ENCODE data around the gene ABCA4. TPM values are rescaled to one million over a fixed set of nuclear protein-coding genes. Genes with fewer than 3 reads are reported as not detected.

Gene ABCA4
- total RNA-seq, 2 donors from 2014 or later = 0.33 to 0.42 TPM

DNA sequence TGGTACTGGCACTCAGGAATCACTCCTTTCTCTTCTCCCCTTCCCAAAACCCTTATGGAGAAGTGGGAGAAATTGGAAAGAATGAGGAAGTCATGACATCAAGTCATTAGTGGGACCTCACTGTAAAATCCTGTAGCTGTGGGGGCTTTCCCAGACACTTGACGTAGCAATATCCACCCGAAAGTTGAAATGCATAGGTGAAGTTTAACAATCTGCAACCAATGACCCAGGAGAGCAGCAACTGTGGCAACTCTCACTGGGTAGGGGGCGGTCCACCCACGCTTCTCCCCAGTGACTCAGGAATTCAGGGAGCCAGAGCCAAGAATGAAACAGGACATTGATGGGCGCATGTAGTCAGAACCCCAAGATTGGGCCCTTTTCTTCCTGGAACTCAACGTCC lies 27.0 kb downstream of the ABCA4 start:
- DNase-seq (ENCODE audit: low spot score) = no peak
- intact Hi-C loops (cut with DNase I) = no loop called here

DNA sequence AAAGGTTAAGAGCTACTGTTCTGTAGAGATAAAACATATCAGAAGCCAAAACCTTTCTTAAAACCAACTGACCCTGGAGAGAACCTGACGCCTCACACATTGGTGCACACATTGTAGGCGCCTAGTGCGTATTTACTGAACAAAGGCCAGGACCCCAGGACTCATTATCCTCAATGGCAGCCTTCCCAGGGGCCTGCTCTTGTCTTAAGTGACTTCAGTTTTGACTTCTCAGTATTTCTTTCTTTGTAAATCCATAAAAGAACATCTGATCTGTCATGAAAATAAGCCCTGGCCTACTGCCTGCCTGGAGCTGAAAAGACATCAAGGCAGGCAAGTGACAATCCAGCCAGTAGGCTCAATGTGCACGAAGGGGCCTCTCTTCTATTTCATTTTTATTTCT lies 27.6 kb downstream of the ABCA4 start:
- no peak for DNase-seq (ENCODE audit: low spot score)
- intact Hi-C loops (cut with DNase I) = no loop called here

DNA sequence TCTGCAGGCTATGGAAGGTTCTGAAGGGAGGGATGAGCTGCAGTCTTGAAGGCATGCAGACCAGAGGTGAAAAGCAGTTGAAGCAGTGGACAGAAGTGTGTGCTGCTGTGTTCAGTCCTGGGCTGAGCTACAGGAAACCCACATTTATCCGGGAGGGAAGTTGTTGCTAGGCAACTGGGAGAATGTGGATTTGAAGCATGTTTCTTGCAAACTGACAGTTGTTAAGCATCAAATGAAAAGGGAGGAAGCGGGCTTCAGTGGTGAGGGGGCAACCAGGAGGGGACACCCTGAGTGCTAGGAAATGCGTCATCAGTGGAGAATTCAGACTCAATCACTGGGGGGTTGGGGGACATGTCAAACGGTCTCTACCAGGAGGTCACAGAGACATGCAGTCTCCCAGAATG lies 28.7 kb downstream of the ABCA4 start:
- intact Hi-C loops (cut with DNase I) = no loop called here
- DNase-seq (ENCODE audit: low spot score) = no peak

DNA sequence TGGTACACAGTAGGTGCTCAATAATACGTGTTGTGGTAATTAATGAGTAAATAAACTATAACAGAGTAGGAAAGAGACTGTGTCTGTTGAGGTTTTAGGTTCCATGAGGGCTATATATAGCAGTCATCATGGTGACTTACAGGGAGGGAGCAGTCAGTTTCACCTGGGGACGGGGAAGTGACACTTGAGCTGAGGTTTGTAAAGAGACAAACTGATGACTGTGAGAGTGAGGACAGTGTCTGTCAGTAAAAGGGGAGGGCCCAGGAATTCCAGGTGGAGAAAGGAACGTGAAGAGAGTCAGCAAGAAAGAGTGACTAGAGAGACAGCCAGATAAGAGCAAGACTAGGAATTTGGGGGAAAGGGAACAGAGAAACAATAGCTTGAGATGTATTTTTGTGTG lies 30.2 kb downstream of the ABCA4 start:
- intact Hi-C loops (cut with DNase I) = no loop called here
- DNase-seq (ENCODE audit: low spot score) = no peak

DNA sequence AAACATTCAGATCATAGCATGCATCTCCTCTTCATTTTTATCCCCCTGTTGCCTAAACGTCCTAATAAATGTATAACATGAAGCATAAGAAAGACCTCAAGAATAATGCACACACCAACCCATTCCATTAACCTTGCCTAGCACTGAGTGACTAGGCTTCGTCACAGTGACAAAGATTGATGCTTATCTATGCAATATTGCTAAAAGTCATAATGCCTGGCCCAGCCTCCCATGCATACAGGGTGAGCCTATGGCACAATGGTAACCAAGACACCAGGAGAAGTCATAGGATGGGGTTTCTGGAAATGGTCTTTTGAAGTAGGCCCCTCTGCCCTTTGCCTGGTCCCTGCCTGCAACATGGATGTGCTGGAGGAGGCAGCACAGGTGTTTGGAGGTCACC lies 33.8 kb downstream of the ABCA4 start:
- intact Hi-C loops (cut with DNase I) = no loop called here
- no peak for DNase-seq (ENCODE audit: low spot score)

DNA sequence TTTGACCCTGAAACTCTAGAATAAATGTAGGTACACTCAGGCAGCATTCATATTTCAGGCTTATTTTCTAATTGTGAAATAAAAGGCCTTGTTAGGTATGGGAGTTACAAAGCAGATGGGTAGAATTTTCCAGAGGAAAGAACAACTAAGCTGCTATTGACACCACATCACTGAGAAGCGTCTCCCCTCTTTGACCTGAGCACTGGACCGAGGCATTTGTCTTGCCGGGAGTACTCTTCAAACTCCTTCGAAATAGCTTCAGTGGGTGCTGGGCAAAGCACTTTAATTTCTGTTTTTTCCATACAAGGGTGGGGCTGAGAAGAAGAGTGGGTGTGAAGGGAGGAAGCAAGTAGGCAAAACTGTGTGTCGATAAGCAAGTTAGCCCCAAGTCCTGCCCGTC lies 36.4 kb downstream of the ABCA4 start:
- no peak for DNase-seq (ENCODE audit: low spot score)
- intact Hi-C loops (cut with DNase I) = loop anchor here in 1 of 2 donors (1.0 kb wide), 1 partner anchor 44 kb away; no protein-coding TSS in a partner anchor

DNA sequence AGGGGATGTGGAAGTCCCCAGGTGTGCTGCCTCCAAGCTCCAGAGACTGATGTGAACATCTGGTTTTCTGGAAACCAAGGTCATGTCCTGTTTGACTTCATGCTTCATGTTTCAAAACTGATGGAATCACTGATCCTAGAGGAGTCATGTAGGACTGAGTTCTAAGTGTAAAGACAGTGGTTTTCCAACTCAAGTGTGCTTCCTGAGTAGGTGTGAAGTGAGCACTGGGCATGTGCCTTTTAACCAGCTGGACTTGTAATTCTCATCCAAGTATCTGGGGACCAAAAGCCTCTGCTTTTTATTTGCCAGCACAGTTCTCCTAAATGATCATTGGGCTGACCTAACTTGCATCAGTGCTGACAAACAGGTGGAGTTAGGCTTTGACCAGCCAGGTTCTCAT lies 36.9 kb downstream of the ABCA4 start:
- intact Hi-C loops (cut with DNase I) = loop anchor here in 1 of 2 donors (1.0 kb wide), 1 partner anchor 44 kb away; no protein-coding TSS in a partner anchor
- DNase-seq (ENCODE audit: low spot score) = no peak

DNA sequence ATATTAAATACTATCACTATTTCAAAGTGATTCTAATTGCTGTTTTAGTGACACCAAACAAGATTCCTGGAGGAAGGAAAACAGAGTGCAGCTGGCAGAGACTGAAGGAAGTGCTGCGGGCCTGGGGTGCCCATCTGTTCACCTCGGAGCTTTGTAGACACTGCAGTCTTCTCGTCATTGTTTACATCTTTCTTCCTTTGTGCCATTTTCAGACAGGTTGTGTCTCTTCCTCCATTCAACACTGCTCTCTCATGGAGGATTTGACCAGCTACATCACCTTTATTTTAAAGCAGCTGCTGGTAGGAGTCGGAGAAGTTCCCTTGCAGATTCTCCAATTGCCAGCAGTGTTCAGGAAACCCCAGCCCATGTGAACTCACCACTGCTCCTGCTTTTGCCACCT lies 37.3 kb downstream of the ABCA4 start:
- no peak for DNase-seq (ENCODE audit: low spot score)
- intact Hi-C loops (cut with DNase I) = loop anchor here in 1 of 2 donors (1.0 kb wide), 1 partner anchor 43 kb away; no protein-coding TSS in a partner anchor

DNA sequence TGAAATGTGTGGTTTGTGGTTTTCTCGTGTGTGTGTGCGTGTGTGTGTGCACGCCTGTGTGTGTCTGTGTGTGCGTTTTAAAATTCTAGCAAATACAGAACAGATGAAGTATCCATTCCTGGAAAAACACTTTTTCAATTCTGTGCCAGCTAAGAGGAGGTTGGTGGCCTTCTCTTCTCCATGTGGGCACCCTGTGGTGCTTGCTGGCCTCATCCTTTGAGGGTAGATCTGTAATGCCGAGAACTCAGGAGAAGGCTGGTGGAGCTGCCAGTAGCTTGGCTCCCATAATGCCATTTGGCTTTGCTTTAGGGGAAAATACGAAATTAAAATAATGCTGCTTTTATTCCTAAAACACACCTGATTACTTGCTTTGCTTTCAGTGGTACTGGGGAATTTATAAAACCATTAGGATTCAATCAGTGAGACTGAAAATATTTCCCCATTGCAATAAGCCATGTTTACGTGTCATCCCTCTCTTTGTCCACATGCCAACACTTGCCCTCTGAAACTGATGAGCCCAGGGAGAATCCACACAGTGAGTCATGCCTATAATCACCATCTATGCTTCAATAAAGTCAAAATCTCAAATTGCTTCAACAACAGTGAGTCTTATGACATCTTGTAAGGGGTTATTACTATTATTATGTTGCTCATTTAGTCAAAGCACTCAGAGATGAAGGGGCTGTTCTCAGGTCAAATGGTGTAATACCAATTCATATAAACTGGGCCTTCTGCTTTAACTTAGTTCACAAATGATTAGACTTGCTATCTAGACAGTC lies 39.2 kb downstream of the ABCA4 start:
- intact Hi-C loops (cut with DNase I) = no loop called here
- DNase-seq (ENCODE audit: low spot score) = no peak

DNA sequence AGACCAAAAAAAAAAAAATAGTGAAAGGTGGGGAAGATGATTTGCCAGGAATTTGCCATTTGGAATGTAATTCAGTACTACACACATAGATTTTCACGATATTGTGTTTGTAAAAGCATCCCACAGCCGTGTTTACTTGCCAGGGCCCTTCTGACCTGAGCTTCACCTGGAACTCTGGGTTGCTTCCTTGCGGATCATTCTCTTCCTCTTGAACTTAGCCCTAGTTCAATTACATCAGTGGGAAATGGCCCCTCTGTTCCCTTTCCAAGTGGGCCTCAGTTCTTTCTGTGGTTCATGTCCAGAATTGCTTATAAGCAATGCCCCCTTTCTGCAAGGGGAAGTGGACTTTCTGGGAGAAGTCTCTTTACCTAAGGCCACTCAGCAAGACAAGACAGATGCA lies 41.0 kb downstream of the ABCA4 start:
- intact Hi-C loops (cut with DNase I) = no loop called here
- no peak for DNase-seq (ENCODE audit: low spot score)

DNA sequence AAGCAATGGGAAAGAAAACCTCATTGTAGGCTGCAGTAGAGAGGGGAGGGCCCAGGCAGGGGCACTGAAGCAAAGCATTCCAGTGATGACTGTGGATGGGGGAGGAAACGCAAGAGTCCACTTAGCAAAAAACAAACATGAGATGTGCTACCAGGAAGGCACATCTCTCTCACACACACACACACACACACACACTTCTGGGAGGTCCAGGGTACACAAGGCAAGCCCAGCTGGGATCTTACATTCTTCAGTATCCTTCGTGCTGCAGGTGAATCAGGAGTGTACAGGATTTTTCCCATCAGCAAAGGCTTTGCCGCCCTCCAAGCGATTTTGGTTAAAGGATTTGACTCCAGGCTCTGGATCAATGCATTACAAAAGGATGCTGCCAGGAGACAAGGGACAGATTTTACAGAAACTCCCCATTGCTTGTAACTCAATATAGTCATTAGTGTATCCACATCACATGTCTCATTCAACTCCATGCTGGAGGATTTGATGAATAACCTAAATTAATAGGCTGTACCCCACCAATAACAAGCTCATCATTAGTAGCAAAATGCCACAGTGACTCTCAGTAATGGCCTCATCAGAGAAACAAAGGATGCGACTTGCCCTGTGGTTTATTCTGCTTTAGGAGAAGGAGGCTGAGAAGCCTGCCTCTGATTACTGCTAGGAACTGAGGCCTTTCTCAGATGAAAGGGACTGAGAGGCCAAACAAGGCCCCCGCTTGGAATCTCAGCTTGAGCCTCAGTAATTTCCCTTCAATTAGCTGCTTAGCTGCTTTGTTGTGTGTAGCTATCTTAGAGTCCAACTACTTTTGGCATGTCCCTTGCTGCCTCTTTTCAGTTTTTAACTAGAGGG lies 41.6 kb downstream of the ABCA4 start:
- intact Hi-C loops (cut with DNase I) = no loop called here
- DNase-seq (ENCODE audit: low spot score) = no peak

DNA sequence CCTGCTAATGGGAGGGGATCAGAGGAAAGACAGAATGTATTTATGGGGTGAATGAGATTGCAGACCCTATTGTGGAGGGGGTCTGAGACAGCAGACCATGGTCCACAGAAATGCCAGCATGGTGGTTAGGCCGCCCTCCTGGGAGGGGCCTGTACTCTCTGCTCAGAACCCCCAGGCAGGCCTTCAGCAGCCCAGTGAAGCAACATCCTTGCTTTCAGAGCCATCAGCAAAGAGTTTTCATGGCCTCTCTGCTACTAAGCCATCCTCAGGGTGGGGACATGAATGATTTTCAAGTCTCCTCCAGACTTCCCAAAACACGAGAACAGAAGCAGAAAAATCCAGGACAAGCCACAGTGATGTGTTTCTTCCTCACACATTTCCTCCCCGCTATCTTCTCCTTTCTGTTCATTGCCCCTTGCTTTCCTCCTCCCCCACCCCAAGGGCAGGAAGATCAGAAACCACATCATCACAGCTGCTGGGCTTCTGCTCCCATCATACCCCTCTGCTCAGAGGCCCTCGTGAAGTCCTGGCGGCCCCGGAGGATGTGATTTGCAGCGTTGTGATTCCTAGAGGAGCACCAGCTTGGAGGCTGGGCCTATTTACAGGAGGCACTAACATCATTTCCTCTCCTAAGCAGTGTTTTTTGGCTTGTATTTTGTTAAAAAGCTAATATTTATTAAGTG lies 48.0 kb downstream of the ABCA4 start:
- DNase-seq (ENCODE audit: low spot score) = no peak
- intact Hi-C loops (cut with DNase I) = no loop called here

DNA sequence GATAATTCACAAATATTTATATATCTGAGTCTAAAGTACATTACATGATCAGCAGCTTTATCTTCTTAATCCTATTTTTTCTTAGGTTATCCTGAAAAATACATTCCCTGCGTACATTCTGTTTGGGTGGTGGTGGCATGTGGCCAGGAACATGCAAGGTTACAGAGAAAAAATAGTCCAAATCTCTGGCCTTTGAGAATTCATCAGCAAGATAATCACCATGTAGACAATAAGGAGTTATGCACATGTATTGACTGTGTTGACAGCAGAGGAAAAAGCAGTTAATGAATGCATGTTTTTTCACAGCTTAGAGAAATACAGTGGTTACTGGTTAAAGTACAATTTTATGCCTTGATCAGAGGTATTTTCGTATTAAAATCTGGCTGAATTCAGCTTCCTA lies 49.0 kb downstream of the ABCA4 start:
- DNase-seq (ENCODE audit: low spot score) = no peak
- intact Hi-C loops (cut with DNase I) = no loop called here

DNA sequence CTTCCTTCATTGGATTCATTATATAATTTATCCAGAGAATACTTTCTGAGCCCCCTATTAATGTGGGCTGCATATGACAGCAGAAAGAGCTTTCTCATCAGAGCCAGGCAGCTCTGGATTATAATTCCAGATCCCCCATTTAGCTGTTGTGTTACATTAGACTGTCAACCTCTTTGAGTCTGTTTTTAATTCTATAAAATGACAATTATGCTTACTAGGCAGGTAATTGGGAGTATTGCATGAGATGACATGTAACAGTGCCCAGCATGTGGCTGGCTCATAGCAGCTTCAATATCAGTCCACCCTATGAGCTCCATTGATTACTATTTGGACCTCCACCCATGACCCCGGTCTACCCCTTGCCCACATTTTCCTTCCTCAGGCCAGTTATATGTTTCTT lies 49.6 kb downstream of the ABCA4 start:
- DNase-seq (ENCODE audit: low spot score) = no peak
- intact Hi-C loops (cut with DNase I) = no loop called here

DNA sequence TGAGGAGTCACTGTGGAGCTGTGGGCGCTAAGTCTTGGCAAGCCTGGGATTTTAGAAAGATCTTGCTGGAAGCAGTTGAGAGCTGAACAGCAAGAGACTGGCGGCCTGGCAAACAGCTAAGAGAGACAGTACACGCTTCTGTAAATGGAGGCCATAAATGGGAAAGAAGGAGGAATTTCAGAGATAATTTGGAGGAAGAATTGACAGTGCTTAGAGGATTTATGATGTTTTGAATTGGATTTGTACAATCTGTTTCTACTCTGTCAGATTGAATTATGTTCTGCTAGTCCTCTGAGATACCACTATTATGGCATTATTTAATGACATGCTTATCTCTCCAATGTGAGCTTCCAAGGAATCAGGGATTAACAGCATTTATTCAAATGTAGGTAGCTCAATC lies 50.1 kb downstream of the ABCA4 start:
- intact Hi-C loops (cut with DNase I) = no loop called here
- no peak for DNase-seq (ENCODE audit: low spot score)

DNA sequence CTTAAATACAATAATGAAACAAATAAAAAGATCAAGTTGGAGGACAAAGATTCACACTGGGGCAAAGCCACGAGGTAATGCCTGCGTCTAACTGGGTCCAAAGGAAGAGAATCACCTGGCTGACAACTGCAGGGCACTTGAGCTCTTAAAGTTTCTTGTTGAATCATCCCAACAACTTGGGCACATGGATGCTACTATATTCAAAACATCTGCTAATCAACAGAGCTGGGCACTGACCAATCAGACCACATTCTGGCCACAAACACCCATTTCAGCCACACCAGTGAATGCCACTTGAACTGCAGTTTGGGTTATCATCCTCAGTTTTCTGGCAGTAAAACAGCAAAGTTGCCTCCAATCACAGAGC lies 51.0 kb downstream of the ABCA4 start:
- intact Hi-C loops (cut with DNase I) = loop anchor here in 1 of 2 donors (10.0 kb wide), 1 partner anchor 165 kb away; the partner anchor contains the start of gene ARHGAP29
- no peak for DNase-seq (ENCODE audit: low spot score)

DNA sequence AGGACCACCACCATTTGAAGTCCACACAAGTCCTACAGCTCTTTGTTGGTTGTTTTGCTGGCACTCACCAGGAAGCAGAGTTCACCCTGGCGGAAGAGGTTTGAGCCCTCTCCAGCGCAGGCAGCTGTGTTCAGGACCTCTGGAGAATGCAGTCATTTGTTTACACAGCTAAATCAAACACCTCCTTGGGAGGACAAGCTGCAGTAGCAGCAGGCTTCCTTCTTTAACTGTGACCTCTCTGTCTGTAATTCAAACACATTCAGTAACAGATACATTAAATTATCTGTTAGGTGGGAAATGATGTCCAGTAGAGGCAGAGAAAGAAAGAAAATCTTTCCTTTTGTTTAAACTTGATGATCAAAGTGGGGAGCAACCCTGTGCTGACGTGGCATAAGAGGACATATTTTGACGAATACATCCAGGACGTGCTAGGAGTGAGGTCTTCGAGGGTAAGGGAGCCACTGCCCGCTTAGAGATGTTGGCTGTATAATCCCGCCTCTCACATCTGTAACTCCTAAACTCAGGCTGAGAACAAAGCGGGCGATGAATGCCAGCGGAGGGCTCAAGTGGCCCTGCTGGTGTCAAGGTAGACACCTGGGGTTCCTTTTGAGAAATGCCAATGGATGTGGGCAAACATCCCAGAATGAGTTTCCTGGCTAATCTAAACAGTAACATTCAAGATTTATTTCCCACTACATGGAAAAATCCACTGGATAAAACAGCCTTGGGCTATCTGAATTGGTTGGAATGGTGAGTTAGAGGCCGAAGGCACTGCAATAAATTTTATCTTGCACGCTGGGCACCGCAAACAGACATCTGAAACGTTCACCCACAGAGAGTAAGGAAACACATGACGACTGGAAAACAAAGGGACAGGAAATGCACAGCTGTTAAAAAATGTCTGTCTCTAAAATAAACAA lies 51.7 kb downstream of the ABCA4 start:
- no peak for DNase-seq (ENCODE audit: low spot score)
- intact Hi-C loops (cut with DNase I) = loop anchor here in 1 of 2 donors (10.0 kb wide), 1 partner anchor 166 kb away; the partner anchor contains the start of gene ARHGAP29

DNA sequence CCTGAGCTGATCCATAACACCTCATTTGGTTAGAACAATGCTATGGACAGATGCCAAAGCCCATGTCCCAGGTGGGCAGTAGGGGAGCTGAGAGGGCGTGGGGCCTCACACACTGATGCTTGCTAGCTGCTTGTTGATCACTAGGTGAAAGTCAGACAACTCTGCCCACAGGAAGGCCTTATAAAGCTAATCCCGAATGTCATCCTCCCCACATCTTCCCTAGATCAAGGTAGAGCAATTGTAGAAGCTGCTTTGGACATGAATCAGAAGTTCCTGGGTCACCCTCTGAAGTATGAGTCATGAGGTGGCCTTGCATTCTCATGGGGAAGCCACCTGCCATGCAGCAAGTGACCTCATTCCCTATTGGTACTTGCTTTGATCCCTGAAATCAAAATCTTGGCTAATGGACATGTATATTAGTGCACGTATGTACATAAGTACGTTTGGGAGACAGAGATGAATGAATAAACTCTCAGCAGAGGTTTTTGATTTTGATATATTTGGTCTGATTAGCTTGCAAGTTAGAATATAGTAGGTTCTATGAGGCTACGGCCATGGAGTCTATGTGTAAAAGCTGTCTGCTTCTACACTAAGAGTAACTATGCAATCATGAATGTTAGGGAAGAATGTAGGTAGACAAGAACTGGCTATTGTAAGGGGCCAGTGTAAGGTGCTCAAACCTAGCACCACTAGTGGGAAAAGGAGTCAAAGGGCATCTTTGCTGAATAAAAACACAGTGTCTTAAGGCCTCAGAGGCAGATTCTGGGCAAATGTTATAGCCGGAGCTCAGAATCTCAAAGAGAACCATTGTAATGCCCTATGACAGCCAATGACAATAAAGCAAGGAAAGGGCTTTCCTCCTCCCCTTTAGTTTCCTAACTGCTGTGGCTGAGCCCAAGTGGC lies 52.6 kb downstream of the ABCA4 start:
- intact Hi-C loops (cut with DNase I) = loop anchor here in 1 of 2 donors (10.0 kb wide), 1 partner anchor 166 kb away; the partner anchor contains the start of gene ARHGAP29

More for the DNA sequence above, 52.6 kb downstream of the ABCA4 start:
- no peak for DNase-seq (ENCODE audit: low spot score)

Measured in posterior vena cava (tissue), 2 donors.